Measurements from ENCODE around the gene PTPRT.
"Not testable (repeated sequence)": the region's sequence is repeated elsewhere in the genome, so short reads cannot be mapped to it uniquely, and the experiment has no call there.

PTPRT gene

DNA sequence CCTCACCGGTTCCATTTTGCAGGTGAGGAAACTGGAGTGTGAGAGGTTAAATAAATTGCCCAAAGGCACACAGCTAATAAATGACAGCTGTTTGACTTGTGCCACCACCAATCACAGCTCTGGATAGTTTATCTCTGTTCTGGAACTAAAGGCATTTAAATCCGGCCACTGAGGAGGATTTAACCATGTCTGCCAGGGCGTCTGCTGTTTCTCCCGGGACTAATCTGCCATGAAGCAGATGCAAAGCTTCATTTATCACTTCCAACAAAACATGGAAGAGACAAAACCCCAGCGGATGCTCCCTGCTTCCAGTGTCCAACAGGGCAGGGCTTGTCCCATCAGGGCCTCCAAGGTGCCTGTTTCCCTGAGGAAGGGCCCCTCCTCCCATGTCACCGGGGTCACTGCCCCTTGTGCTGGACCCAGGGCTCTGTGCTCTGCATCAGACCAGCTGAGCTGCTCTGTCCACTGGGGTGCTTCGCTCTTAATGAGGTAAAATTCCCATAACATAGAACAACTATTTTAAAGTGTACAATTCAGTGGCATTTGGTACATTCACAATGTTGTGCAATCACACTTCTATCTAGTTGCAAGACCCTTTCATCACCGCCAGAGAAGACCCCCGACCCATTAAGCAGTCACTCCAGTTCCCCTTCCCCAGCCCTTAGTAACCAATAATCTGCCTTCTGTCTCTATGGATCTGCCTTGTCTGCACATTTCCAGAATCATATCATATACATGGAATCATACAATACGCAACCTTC is 244.3 kb downstream of the PTPRT start:
- H3K4me3 Mint-ChIP-seq = no peak overlapping the region
- H3K36me3 Mint-ChIP-seq (ENCODE audit: low read depth) = no peaks in the 10 kb centered on the region
- no peak overlapping the region for H3K27ac Mint-ChIP-seq
- intact Hi-C loops (cut with micrococcal nuclease) = no loop called here
- no peaks in the 10 kb centered on the region for H3K4me1 Mint-ChIP-seq (ENCODE audit: low read depth)
- H3K9me3 Mint-ChIP-seq = peaks cover 16% of the 10 kb centered on the region
- no peaks in the 10 kb centered on the region for H3K27me3 Mint-ChIP-seq

DNA sequence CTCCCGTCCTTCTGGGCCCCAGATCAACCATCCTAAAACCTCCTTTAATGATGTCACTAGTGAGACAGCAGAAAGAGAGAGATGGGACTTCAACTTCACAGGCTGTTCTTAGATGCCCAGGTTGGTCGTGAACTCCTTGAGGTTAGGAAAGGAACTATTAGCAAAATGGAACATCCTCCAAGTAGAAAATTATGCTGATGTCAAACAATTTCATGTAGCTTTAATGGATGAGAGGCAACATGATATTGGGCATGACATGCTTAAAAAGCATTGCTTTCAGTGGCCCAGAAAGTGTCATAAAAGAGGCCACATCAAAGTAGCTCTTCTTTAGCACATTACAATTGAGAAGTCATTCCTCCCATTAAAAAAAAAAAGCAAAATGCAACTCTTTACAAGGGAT is 248.1 kb downstream of the PTPRT start:
- H3K27me3 Mint-ChIP-seq = no peaks in the 10 kb centered on the region
- no peak overlapping the region for H3K27ac Mint-ChIP-seq
- no peak overlapping the region for H3K4me3 Mint-ChIP-seq
- H3K4me1 Mint-ChIP-seq (ENCODE audit: low read depth) = no peaks in the 10 kb centered on the region
- intact Hi-C loops (cut with micrococcal nuclease) = no loop called here
- H3K9me3 Mint-ChIP-seq = no peaks in the 10 kb centered on the region
- H3K36me3 Mint-ChIP-seq (ENCODE audit: low read depth) = no peaks in the 10 kb centered on the region

DNA sequence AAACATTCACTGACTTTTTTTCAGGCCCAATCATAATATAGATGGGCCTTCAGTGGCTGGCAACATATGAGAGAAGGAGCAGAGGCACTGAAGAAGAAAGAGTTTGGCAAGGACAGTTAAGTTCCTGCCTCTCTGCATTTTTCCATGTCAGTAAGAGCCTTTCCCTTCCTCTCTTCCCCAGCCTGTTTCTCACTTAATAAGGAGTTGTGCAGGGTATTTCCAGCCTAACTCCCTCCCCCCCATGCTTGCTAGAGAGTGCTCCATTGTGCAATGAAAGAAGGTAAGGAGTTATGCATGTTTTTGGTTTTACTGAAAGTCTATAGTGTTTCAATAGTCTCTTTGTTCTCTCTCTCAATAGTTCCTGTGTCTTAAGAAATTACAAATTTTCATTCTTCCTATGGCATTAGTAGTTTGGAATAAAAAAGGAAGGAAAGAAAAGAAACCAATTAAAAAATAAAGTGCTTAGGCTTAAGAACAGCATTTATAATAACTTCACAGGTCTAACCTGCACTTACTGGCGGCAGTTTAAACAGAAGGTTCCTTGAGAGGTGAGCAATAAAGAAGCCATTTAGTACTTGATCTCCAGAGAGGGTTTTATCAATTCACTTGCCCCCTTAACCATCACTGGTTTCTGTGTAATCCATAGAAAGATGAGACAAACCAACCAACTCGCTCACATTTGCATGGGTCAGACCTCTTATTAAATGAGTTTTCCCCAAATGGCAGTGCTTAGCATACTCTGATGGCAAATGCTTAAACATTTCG is 251.1 kb downstream of the PTPRT start:
- Mint-ChIP-seq H3K4me1 (ENCODE audit: low read depth) (no peaks in the 10 kb centered on the region), H3K27me3 (no peaks in the 10 kb centered on the region), H3K27ac (no peak overlapping the region), H3K36me3 (ENCODE audit: low read depth) (no peaks in the 10 kb centered on the region), H3K9me3 (peaks cover 8% of the 10 kb centered on the region), H3K4me3 (no peak overlapping the region)
- intact Hi-C loops (cut with micrococcal nuclease) = no loop called here

DNA sequence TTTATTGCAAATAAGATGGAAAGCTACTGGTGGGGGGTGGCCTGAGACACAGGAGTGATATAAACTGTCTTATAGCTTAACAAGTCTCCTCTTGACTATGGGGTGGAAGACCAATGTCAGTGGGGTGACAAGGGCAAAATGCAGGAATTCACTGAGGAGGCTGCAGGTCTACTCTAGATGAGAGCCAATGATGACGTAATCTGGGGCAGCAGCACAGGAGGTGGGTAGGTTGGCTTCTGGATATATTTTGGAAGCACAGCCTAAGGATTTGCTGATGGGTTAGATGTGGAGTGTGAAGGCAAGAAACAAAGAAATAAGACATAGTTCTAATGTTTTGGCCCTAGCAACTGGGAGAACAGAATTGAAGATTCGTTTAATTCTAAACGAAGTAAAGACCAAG is 253.2 kb downstream of the PTPRT start:
- Mint-ChIP-seq H3K27me3 (no peaks in the 10 kb centered on the region), H3K4me1 (ENCODE audit: low read depth) (no peaks in the 10 kb centered on the region), H3K9me3 (peaks cover 9% of the 10 kb centered on the region), H3K27ac (no peak overlapping the region), H3K4me3 (no peak overlapping the region), H3K36me3 (ENCODE audit: low read depth) (no peaks in the 10 kb centered on the region)
- intact Hi-C loops (cut with micrococcal nuclease) = no loop called here

DNA sequence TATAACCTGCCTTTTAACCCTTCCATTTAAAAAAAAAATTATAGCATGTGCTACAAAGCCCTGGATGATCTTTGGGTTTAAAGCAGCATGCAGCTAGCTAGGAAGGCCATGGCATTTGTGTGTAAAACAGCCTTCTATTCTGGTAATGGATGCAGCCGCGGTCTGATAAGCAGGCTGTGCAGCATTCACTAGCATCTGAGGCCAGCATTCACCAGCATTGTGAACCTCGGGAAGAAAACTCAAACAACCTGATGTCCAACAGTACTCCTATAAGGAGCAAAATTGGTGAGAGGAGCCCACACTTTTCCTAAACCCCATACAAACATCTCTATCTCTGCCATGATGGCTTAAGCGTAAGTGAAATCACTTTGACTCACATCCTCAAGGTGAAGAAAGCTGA is 265.5 kb downstream of the PTPRT start:
- Mint-ChIP-seq H3K36me3 (ENCODE audit: low read depth) (no peaks in the 10 kb centered on the region), H3K27me3 (no peaks in the 10 kb centered on the region), H3K27ac (no peak overlapping the region), H3K4me1 (ENCODE audit: low read depth) (no peaks in the 10 kb centered on the region), H3K4me3 (no peak overlapping the region), H3K9me3 (peaks cover 6% of the 10 kb centered on the region)
- intact Hi-C loops (cut with micrococcal nuclease) = no loop called here

DNA sequence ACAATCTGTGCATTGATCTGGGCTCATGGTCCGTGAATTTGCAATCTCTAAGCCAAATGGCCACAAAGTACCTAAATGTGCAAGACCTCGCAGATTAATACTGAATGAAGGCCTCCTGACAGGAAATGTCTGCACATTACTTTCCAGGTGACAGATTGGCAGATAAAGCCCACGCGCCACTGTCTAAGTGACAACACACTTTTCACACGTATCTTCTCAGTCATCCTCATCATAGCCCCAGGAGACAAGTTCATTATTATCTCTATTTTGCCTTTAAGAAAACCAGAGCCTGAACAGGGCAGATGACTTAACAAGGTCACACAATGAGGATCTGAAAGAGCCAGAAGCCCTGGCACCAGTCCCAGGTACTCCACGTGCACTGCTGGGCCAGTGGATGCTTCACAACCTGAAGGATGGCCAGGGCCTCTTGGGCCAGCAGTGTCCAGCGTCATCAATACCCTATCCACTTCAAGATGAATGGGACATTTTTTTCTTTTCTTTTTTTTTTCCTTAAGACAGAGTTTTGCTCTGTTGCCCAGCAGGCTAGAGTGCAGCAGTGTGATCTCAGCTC is 266.3 kb downstream of the PTPRT start:
- peaks cover 11% of the 10 kb centered on the region for H3K9me3 Mint-ChIP-seq
- H3K27me3 Mint-ChIP-seq = no peaks in the 10 kb centered on the region
- no peak overlapping the region for H3K4me3 Mint-ChIP-seq
- no peaks in the 10 kb centered on the region for H3K36me3 Mint-ChIP-seq (ENCODE audit: low read depth)
- no peaks in the 10 kb centered on the region for H3K4me1 Mint-ChIP-seq (ENCODE audit: low read depth)
- H3K27ac Mint-ChIP-seq = no peak overlapping the region
- intact Hi-C loops (cut with micrococcal nuclease) = no loop called here

DNA sequence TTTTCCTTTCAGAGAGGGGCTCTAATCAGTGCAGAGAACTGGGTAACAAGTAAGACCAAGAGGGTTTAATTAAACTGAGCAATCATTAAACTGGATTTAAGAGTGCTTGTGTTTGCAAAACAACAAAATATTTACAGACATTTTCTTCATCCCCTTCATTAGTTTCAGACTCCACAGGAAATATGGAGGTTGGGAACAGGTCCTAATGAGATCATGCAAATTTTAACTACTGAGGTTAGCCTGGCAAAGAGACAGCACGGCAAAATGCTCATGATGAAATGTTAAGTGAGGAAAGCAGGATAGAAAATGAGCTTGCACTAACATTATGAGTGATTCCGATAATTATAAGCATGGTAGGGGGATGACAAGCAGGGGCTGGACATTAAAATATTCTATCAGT is 268.9 kb downstream of the PTPRT start:
- Mint-ChIP-seq H3K27me3 (no peaks in the 10 kb centered on the region), H3K4me3 (no peak overlapping the region), H3K9me3 (peaks cover 24% of the 10 kb centered on the region), H3K27ac (no peak overlapping the region), H3K4me1 (ENCODE audit: low read depth) (no peaks in the 10 kb centered on the region), H3K36me3 (ENCODE audit: low read depth) (no peaks in the 10 kb centered on the region)
- intact Hi-C loops (cut with micrococcal nuclease) = no loop called here

DNA sequence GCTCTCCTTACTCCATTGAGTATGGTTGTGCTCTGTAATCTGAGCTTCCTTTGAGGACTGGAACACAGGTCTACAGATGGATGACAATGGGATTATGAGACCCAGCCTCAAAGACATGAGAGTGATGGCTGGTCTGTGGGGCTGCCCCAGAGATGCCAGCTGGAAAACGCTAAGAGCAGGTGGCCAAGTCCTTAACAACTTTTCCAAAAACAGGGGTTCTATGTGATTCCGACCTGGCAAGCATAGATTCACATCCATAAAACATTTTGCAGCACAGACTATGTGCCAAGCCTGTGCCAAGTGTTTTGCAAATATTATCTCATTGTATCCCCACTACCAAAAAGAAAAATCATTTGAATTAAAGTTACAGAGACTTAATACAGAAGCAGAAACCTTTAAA is 270.4 kb downstream of the PTPRT start:
- Mint-ChIP-seq H3K36me3 (ENCODE audit: low read depth) (no peaks in the 10 kb centered on the region), H3K4me1 (ENCODE audit: low read depth) (no peaks in the 10 kb centered on the region), H3K4me3 (no peak overlapping the region), H3K9me3 (peaks cover 24% of the 10 kb centered on the region), H3K27ac (no peak overlapping the region), H3K27me3 (no peaks in the 10 kb centered on the region)
- intact Hi-C loops (cut with micrococcal nuclease) = loop anchor here (10.0 kb wide), 1 partner anchor 55 kb away; no protein-coding TSS in a partner anchor

DNA sequence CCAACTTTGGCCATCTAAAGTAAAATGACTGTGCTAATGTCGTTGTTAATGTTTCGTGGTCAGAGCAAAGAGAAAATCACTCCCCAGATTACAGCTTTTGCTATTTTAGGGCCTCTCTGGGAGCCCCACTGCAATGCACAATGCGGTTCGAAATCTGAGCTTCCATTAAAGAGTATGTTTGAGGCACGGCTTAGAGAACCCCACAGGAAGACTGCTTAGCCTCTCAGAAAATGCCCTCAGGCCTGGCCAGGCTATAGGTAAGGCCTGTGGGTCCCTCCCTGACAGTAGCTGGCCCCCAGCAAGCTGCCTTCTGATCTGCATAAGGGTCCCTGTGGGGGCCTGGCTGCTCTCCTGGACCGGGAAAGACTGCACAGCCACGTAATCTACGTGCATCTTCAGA is 274.6 kb downstream of the PTPRT start:
- Mint-ChIP-seq H3K36me3 (ENCODE audit: low read depth) (no peaks in the 10 kb centered on the region), H3K27me3 (no peaks in the 10 kb centered on the region), H3K27ac (no peak overlapping the region), H3K9me3 (peaks cover 18% of the 10 kb centered on the region), H3K4me1 (ENCODE audit: low read depth) (no peaks in the 10 kb centered on the region), H3K4me3 (no peak overlapping the region)
- intact Hi-C loops (cut with micrococcal nuclease) = loop anchor here (10.0 kb wide), 1 partner anchor 60 kb away; no protein-coding TSS in a partner anchor

DNA sequence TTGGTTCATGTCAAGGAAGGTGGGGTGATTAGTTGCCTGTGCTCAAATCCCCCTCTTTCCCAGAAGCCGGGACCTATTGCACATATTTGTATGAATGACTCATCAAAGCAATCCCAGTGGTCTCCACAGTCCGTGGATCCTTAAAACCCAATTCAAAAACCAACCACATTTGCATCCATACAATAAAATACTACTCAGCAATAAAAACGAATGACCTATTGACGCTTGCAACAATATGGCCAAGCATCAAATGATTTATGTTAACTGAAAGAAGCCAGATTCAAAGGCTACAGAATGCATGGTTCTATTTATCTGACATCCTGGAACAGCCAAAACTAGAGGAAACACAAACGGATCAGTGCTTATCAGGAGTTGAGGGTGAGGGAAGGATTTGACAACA is 275.4 kb downstream of the PTPRT start:
- Mint-ChIP-seq H3K36me3 (ENCODE audit: low read depth) (no peaks in the 10 kb centered on the region), H3K9me3 (peaks cover 18% of the 10 kb centered on the region), H3K4me1 (ENCODE audit: low read depth) (no peaks in the 10 kb centered on the region), H3K4me3 (no peak overlapping the region), H3K27ac (no peak overlapping the region), H3K27me3 (no peaks in the 10 kb centered on the region)
- intact Hi-C loops (cut with micrococcal nuclease) = loop anchor here (10.0 kb wide), 1 partner anchor 60 kb away; no protein-coding TSS in a partner anchor

DNA sequence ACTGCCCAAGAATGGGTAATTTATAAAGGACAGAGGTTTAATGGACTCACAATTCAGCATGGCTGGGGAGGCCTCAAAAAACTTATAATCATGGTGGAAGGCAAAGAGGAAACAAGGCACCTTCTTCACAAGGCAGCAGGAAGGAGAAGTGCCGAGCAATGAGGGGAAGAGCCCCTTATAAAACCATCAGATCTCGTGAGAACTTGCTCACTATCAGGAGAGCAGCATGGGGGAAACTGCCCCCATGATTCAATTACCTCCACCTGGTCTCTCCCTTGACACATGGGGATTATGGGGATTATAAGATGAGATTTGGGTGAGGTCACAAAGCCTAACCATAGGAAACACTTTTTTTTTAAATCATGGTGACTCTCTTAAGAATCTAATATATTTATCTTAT is 278.9 kb downstream of the PTPRT start:
- not testable (repeated sequence) for H3K36me3 Mint-ChIP-seq (ENCODE audit: low read depth); H3K27me3 Mint-ChIP-seq; H3K27ac Mint-ChIP-seq; H3K4me3 Mint-ChIP-seq; H3K9me3 Mint-ChIP-seq; H3K4me1 Mint-ChIP-seq (ENCODE audit: low read depth)
- intact Hi-C loops (cut with micrococcal nuclease) = loop anchor here (10.0 kb wide), 1 partner anchor 64 kb away; no protein-coding TSS in a partner anchor

DNA sequence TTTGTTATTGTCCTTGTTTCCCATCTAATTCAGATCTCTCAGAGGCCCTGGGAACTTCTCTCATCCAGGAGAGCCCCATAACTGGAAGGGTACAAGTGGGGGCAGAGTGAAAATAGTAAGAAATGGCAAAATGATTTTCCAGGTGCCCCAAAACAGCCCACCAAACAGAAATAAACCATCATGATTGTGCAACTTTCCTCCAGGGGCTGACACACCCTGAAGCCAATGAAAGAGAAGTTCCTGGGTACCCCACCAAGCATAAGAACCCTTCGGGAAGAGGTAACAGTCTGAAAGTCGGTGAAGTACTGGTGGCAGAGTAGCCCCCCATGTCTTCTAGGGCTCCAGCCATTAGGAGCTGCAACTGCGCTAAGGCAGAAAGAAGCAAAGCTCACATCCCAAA is 282.0 kb downstream of the PTPRT start:
- H3K4me1 Mint-ChIP-seq (ENCODE audit: low read depth) = no peaks in the 10 kb centered on the region
- H3K27me3 Mint-ChIP-seq = no peaks in the 10 kb centered on the region
- no peak overlapping the region for H3K27ac Mint-ChIP-seq
- H3K9me3 Mint-ChIP-seq = no peaks in the 10 kb centered on the region
- H3K4me3 Mint-ChIP-seq = no peak overlapping the region
- intact Hi-C loops (cut with micrococcal nuclease) = no loop called here
- no peaks in the 10 kb centered on the region for H3K36me3 Mint-ChIP-seq (ENCODE audit: low read depth)

DNA sequence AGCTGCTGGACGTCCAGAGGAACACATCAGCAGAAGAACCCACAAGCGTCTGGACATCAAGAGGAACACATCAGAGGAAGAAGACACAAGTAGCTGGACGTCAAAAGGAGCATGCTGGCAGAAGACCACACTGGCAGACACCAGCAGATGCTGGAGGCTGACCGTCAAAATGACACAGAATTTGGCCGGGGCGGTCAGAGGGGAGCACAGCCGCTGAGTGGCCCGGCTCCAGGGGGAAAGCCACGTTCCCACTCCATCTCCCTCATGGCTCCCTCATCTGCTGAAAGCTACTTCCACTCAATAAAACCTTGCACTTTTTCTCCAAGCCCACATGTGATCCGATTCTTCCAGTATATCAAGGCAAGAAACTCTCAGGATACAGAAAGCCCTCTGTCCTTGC is 283.6 kb downstream of the PTPRT start:
- H3K9me3 Mint-ChIP-seq = no peaks in the 10 kb centered on the region
- H3K4me3 Mint-ChIP-seq = no peak overlapping the region

DNA sequence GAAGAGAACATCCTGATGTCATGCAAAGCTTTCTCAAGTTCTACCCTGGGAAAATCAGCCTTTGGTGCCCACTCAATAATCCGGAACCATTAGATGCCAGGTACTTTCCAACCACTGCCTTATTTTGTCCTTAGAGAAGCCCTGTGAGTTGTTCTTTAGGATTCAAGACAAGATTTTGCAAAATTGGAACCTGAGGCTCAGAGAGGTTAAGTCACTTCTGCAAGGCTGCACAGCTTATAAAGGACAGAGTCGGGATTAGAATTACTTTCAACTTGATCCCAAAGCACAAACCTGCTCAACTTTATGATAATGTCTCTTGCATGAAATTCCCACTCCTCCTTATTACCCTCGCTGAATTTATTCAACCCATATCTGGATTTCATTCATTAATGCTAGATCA is 287.2 kb downstream of the PTPRT start:
- Mint-ChIP-seq H3K27me3 (no peaks in the 10 kb centered on the region), H3K36me3 (ENCODE audit: low read depth) (no peaks in the 10 kb centered on the region), H3K9me3 (no peaks in the 10 kb centered on the region), H3K27ac (no peak overlapping the region), H3K4me3 (no peak overlapping the region), H3K4me1 (ENCODE audit: low read depth) (no peaks in the 10 kb centered on the region)
- intact Hi-C loops (cut with micrococcal nuclease) = no loop called here

More for the DNA sequence above, 283.6 kb downstream of the PTPRT start:
- H3K36me3 Mint-ChIP-seq (ENCODE audit: low read depth) = no peaks in the 10 kb centered on the region
- intact Hi-C loops (cut with micrococcal nuclease) = no loop called here
- no peak overlapping the region for H3K27ac Mint-ChIP-seq
- no peaks in the 10 kb centered on the region for H3K4me1 Mint-ChIP-seq (ENCODE audit: low read depth)
- H3K27me3 Mint-ChIP-seq = no peaks in the 10 kb centered on the region

Measured in dendritic cell treated with granulocyte-macrophage colony-stimulating factor and Interleukin-4, amounts not matched to agents 40 ng/mL and 50 ng/mL, for 4 days (primary cell).